ENCODE data around the gene RO60. TPM values are rescaled to one million over a fixed set of nuclear protein-coding genes. Genes with fewer than 3 reads are reported as not detected.

The RO60 gene
- total and polyA plus RNA-seq, 2 of the 13 experiments (the other 11 are each of a cell fraction or from before 2014, with no cell fraction given), result 20.3 to 53.7 TPM

DNA sequence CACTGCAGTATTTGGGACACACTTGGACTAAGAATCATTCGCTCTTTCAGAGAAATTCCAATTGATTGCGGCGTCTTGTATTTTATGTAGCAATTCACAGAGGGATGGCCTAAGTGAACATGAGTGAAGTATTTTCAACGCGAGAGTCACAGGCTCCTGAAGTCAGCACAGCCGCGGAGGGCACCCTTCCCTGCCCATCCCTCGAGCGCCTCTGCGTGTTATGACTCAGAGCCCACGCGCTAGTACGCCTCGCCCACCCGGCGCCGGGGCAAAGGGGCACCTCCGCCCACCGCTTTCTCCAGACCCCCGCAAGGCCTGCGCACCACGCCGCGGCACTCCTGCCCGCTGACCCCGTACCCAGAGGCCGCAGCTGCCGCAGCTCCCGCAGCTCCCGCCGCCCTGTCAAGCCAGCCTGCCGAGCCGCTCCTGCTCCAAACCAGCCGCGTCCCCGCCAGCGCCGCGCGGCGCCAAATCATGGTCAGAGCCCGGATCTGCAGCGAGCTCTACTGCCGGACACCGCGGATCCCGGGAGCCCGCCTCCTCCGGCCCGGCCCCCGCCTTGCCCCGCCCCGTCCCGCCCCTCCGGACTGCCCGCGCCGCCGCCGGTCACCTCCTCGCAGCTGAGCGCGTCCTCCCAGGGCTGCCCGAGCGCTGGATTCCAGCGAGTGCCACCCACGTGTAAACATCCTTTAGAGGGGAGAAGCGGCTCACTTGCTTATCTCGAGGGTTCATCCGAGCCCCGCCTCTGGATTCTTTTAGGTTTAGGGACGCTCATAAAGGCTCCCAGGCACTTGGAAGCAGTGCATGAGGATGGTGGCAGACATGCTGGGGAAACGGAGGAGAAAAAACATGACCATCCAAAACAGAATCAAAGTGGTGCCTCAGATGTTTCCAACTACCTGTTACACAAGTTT is 45.8 kb downstream of the RO60 start, which contains the start of gene GLRX2 (continued):
- TF ChIP-seq ZBTB44 (CRISPR knock-in tag; IDR thresholded peaks at IDR 0.05) (no peak), ZNF234 (CRISPR knock-in tag; conservative IDR thresholded peaks at IDR 0.05) (no peak), SNRNP70 (IDR thresholded peaks at IDR 0.05; ENCODE audit: low read depth, low read length) (no peak), SMYD3 (CRISPR knock-in tag; IDR thresholded peaks at IDR 0.05) (no peak), GPN1 (CRISPR knock-in tag; IDR thresholded peaks at IDR 0.05; ENCODE audit: borderline replicate concordance) (no peak), SNAPC2 (CRISPR knock-in tag; IDR thresholded peaks at IDR 0.05) (no peak), KMT2B (CRISPR knock-in tag; IDR thresholded peaks at IDR 0.05) (peak; percentile 55; the same call in 1 of the 2 replicates), KLF9 (CRISPR knock-in tag; IDR thresholded peaks at IDR 0.05; ENCODE audit: low read depth) (no peak), CHCHD3 (CRISPR knock-in tag; IDR thresholded peaks at IDR 0.05) (no peak), HNRNPK (IDR thresholded peaks at IDR 0.05; ENCODE audit: low read depth, low read length, poor library complexity, severe bottlenecking) (no peak), ZNF598 (CRISPR knock-in tag; IDR thresholded peaks at IDR 0.05; ENCODE audit: borderline replicate concordance) (no peak; the same call in 1 of the 2 replicates), FOXC1 (CRISPR knock-in tag; IDR thresholded peaks at IDR 0.05; ENCODE audit: borderline replicate concordance) (no peak), REXO4 (CRISPR knock-in tag; IDR thresholded peaks at IDR 0.05; ENCODE audit: borderline replicate concordance) (0 out of 2 replicates have a peak, but pooled peaks have one; percentile 54), ZNF570 (CRISPR knock-in tag; IDR thresholded peaks at IDR 0.05; ENCODE audit: borderline replicate concordance) (no peak), ZNF839 (CRISPR knock-in tag; IDR thresholded peaks at IDR 0.05; ENCODE audit: borderline replicate concordance) (0 out of 2 replicates have a peak, but pooled peaks have one; percentile 56), MED13 (CRISPR knock-in tag; IDR thresholded peaks at IDR 0.05) (peak; percentile 57; the same call in 1 of the 2 replicates), CBX2 (IDR thresholded peaks at IDR 0.05; ENCODE audit: low read depth, low read length) (no peak), CBX2 (CRISPR knock-in tag; IDR thresholded peaks at IDR 0.05; ENCODE audit: low read depth) (no peak), ZNF768 (CRISPR knock-in tag; IDR thresholded peaks at IDR 0.05) (peak; percentile 58; the same call in 1 of the 2 replicates), FOXJ3 (CRISPR knock-in tag; IDR thresholded peaks at IDR 0.05; ENCODE audit: borderline replicate concordance) (no peak)
- TF ChIP-seq, protein P1, sequence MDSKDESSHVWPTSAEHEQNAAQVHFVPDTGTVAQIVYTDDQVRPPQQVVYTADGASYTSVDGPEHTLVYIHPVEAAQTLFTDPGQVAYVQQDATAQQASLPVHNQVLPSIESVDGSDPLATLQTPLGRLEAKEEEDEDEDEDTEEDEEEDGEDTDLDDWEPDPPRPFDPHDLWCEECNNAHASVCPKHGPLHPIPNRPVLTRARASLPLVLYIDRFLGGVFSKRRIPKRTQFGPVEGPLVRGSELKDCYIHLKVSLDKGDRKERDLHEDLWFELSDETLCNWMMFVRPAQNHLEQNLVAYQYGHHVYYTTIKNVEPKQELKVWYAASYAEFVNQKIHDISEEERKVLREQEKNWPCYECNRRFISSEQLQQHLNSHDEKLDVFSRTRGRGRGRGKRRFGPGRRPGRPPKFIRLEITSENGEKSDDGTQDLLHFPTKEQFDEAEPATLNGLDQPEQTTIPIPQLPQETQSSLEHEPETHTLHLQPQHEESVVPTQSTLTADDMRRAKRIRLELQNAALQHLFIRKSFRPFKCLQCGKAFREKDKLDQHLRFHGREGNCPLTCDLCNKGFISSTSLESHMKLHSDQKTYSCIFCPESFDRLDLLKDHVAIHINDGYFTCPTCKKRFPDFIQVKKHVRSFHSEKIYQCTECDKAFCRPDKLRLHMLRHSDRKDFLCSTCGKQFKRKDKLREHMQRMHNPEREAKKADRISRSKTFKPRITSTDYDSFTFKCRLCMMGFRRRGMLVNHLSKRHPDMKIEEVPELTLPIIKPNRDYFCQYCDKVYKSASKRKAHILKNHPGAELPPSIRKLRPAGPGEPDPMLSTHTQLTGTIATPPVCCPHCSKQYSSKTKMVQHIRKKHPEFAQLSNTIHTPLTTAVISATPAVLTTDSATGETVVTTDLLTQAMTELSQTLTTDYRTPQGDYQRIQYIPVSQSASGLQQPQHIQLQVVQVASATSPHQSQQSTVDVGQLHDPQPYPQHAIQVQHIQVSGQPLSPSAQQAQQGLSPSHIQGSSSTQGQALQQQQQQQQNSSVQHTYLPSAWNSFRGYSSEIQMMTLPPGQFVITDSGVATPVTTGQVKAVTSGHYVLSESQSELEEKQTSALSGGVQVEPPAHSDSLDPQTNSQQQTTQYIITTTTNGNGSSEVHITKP (CRISPR knock-in tag; IDR thresholded peaks at IDR 0.05; ENCODE audit: low read depth), result no peak
- TF ChIP-seq, protein P2, sequence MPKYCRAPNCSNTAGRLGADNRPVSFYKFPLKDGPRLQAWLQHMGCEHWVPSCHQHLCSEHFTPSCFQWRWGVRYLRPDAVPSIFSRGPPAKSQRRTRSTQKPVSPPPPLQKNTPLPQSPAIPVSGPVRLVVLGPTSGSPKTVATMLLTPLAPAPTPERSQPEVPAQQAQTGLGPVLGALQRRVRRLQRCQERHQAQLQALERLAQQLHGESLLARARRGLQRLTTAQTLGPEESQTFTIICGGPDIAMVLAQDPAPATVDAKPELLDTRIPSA (CRISPR knock-in tag; IDR thresholded peaks at IDR 0.05; ENCODE audit: borderline replicate concordance), result no peak

All from HepG2 (cell line).